Measurements from ENCODE around the gene ZNF175.

The ZNF175 gene

GRCh38 chr19:51570962-51571575, at the start of gene ZNF175:
Gene ZNF175 (plus strand): TSS chr19:51571283. CDS start chr19:51573330, 2,047 bp downstream.
- peak; percentile 91 for DNase-seq

GRCh38 chr19:51521357-51521756, 49.7 kb upstream of the ZNF175 start:
- no peak for DNase-seq

- DNase-seq, result no peak
These were observed 49.3 kb upstream of the ZNF175 start for GRCh38 chr19:51521781-51522180.

DNA sequence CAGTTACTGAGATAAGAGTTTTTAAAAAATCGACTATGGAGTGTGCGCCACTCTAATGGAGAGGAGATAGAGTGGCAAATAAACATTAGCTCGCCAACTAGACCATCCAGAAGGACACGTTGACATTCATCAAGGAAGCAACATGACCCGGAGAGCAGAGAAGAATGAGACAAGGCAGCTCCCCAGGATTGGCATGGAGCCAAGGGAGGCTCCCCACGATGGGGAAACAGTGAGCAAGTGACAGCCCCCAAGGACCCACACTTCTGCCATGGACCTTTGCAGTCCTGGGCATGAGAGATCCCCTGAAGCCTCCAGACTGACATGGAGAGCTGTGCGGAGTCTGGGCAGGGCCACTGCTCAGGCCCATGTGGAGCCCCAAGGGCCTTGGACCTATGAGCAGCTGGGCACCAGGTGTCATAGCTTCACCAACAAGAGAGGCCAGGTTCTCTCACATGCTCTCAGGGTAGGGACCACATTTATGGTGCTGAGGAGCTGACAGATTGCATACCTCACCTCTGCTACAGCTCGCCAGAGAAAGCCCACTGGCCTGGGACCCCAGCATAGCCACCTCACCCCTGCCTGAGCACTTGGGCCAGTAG, 46.3 kb upstream of the ZNF175 start:
- no peak for DNase-seq

- DNase-seq, result no peak
These were observed 45.4 kb upstream of the ZNF175 start for GRCh38 chr19:51525651-51526050.

DNA sequence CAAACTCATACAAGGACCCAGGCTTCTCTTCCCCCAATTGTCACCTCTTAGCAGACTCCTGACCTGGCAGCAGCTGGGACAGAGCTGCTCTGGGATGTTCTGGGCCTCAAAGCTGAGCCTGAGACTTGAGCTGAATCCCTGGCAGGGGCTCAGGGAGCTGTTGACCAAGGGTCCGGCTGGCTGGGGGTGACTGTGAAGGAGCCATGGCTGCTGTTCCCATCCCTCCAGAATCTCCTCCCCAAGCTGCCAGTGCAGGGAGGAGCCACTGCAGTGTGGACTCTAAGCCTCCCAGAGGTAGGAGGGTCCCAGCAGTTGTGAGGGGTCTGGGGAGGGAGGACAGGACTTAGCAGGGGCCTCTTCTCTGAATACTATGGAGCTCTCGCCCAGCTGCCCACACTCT, 41.8 kb upstream of the ZNF175 start:
- DNase-seq, result no peak

DNA sequence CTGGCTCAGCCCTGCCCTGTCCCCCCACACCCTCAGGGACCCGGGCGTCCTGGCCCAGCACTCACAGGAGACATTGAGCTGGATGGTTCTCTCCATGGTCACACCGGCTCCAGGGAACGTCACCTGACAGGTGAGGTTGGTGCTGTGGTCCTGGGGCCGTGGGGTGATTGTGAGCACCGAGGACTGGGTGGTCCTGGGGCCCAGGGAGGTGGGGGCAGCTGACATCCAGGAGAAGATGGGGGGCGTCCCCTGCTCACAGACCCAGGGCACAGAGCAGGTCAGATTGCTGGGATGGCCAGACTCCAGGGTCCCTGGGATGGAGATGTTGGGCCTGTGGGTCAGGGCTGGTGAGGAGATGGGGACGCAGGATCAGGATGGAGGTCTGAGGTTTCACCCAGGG, 40.5 kb upstream of the ZNF175 start:
- no peak for DNase-seq

DNA sequence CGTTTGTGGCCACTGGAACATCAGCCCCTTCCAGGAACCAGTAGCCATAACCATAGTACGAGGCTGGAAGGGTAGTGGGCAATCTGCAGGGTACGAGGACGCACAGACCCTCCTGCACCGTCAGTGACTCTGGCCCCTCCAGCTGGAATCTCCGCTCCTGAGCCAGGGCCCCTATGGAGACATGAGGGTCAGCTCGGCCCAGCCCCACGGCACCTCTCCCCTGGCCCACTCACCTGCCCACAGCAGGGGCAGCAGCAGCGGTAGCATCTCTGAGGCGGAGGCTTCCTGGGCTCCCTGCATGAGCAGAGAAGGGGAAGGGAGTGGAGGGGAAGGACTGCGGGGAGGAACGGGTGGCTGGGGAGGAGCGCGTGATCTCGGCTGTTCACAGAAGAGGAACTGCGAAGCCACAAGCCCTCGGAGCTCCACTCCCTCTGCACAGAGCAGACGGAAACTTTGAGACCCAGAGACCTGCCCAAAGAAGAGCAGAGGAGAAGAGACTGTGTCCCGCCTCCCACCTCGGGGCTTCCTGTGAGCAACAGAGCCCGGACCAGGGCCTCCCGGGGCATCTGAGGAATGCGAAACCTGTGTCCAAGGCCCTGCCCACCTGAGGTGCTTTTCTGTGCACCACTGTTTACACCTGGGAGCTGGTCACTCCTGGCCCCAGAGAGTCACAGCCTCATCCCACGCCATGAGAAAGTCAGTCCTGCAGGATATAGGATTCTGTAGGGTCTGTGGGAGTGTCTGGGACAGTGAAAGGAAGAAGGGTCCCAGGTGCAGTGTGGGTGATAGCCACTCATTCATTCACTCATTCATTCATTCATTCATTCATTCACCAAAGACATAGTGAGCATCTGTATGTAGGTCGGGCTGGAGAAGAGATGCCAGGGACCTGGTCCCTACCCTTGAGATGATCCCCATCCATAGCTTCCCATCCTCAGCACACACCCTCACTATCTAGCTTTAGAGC, 39.5 kb upstream of the ZNF175 start, which contains the start of gene SIGLEC6:
Gene SIGLEC6, minus strand, starts transcription at position 322 of the 967 bp plus-strand sequence. Its CDS starts 22 bp downstream, at position 300.
- DNase-seq, result no peak

- DNase-seq, result no peak
These were observed 35.5 kb upstream of the ZNF175 start for GRCh38 chr19:51535535-51535934.

GRCh38 chr19:51539821-51540366, 31.2 kb upstream of the ZNF175 start:
- no peak for DNase-seq

DNA sequence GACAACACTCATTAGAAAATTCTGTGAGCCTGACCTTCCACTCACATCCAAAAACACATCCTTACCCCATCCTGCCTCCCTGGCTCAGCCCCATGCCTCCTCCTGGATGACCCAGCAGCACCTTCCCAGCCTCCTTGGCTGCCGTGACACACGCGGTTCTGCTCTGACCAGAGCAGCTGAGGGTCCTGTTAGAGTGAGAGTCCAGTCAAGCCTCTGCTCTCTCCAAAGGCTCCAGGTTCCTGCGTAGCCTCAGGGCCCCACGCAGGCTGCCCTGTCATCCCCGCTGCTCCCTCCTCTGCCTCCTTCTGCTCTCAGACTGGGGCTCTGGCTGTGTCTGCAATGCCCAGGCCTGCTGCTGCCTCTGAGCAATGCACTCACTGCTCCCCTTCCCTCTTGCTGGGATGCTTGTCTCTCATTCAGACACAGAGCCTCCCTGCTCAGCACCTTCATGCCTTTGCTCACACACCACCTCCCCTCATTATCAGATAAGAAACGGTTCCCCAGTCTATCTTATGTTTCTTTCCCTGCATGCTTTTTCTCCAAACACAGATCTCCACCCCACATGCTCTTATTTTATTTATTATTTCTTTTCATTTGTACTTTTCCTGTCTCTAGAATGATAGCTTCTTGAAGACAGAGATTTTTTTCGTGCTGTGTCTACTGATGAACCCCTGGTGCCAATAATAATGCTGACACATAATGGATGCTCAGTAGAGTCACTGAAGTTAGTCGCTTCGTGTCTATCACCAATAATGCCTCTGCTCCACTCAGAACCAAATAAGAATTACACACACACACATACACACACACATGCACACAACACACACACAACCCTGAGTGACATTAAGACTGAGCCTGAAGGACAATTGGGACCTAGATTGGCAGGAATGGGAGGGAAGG, 29.4 kb upstream of the ZNF175 start:
- no peak for DNase-seq

DNA sequence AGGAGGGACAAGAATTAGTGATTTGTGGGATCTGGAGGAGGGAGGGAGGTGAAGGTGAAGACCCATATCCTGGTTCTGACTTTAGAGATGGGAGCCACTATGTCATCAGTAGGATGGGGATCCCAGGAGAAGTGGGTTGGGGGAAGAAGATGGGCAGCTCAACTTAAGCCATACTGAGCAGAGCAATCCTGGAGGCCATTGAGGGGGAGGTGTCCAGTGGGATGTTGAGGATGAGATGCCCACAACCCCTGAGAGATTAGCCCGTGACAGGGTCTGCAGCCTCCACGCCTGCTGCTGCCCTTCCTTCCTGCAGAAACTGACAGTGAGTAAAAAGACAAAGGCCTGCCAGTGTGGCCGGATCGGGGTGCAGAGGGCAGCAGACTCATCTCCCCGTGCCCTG, 28.4 kb upstream of the ZNF175 start:
- DNase-seq, result no peak

GRCh38 chr19:51544038-51544437, 27.0 kb upstream of the ZNF175 start:
- DNase-seq, result no peak

DNA sequence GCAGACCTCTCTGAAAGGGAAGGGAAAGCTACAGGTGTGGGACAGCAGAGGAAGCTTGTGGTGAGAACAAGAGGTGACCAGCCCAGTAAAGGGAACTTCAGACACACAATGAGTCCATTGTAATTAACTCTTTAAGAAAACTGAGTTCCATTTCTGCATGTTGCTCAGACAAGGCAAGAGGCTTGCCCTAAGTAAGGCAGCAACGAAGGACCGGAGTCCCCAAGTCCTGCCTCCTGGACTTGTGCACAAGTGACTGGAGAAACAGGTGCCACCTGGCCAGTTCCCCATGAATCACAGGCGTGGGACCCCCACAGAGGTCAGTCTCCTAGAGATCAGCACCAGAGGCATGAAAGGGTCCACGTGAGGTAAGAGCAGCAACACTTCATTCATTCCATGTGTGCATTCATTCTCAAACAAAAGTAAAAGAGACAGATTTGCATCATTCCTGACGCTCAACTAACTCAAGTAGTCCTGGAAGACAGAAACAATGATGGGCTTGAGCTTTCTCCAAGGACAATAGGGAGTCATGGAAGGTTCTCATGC, 24.9 kb upstream of the ZNF175 start:
- no peak for DNase-seq

- DNase-seq, result peak; percentile 43
These were observed 24.3 kb upstream of the ZNF175 start for GRCh38 chr19:51546650-51547396.

DNA sequence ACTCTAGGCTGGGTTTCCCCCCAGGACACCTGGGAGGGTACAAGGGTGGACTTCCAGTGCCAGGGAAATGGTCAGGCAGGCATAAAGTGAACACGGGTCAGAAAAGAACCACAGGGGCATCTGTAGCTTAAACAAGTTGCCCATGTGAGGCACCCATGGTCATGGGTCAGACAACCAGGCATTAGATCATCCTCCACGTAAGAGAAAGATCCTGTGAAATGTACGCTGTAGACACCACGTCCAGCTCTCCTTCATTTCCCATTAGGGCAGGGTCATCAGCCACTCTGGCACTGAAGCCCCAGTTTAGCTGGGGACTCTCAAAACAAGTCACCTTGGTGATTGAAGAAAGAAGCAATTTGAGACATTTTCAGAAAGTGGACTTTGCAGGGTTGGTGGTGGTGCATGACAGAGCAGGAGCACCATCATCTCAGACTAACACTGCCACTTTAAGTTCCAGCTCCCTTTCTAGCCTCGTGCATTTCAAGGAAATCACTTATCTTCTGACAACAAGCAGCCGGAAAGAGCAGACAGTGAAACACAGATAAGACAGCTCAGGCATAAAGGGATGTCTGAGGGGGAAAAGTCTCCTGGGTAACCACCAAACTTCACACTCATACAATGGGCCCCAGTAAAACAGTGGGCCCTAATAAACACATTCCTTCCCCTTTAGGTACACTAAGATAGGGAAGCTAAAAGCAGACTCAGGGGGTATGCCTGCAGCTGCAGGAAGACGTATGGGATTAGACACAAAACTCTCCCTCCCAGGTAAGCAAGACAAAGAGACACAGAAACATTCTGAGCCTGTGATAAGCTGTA, 23.5 kb upstream of the ZNF175 start:
- DNase-seq, result peak; percentile 9

DNA sequence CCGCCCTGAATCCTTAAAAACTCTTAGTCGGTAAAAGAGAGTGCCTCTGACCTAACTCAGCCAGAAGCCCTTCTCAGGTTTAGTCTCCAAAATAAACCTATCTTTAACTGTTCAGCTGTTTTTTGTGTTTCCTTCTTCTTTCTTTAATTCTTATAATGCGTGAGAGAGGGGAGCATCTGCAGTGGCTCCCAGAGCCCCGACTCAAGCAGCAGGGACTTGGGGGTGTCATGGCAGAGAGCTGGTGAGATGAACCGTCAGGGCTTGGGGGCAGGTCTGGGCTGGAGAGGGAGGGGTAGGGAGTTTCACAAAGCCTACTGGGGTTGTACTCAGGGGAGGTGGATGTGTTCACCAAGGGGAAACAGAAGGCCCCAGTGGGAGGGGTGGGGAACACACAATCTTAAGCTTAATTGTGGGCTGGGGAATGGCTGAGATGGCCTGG, 22.9 kb upstream of the ZNF175 start:
- DNase-seq, result no peak

DNA sequence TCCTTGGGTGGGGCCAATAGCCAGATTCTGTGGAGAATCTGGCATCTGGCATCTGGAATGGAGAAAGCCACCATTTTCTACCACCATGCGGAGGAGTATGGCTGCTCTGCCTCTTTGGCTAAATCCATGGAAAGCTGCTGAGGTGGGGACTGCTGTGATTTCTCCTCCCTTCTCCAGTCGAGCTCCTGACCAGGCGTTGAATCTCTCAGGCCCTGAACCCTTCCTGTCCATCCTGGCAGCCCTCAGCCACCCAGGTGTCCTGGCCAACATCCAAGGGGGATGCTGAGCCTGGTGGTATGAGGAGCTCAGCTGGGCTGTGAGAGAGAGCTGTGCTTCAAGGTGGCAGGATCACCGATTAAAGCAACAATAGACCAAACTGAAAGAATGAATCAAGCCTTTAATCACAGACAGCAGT, 22.2 kb upstream of the ZNF175 start:
- DNase-seq, result no peak

- no peak for DNase-seq
These were observed 21.4 kb upstream of the ZNF175 start for GRCh38 chr19:51549533-51550324.
